HepG2 (cell line): ENCODE measurements around the gene GSK3A. TPM values are rescaled to one million over a fixed set of nuclear protein-coding genes. Genes with fewer than 3 reads are reported as not detected.

ENCODE experiments used
- CEBPZ ChIP-seq: IDR thresholded peaks from 2 replicates; pipeline ENCODE4 v1.6.1; 2012; ENCODE audit warnings: low read length, improper control_type of control experiment
- ELF4 ChIP-seq: sonication (generic); formaldehyde crosslinking; IDR thresholded peaks from 2 replicates; pipeline ENCODE4 v1.5.0; 2020; ENCODE audit warnings: missing genetic modification reagents, mild to moderate bottlenecking, moderate library complexity, borderline replicate concordance
- FIP1L1 ChIP-seq: fragments of 200-400 bp; formaldehyde crosslinking; IDR thresholded peaks from 2 replicates; pipeline ENCODE4 v1.6.1; 2018; ENCODE audit warnings: low read depth, mild to moderate bottlenecking, low read length, moderate library complexity, borderline replicate concordance; ENCODE audit not compliant: insufficient read depth
- GATA4 ChIP-seq: sonication (generic); IDR thresholded peaks from 2 replicates; pipeline ENCODE4 v1.6.1; 2016; ENCODE audit warnings: antibody characterized with exemption, low read depth, borderline replicate concordance
- HOXA3 ChIP-seq: sonication (generic); formaldehyde crosslinking; IDR thresholded peaks from 2 replicates; pipeline ENCODE4 v1.5.0; 2020; ENCODE audit warnings: missing genetic modification reagents
- KDM3A ChIP-seq: IDR thresholded peaks from 2 replicates; pipeline ENCODE4 v1.6.1; 2018; ENCODE audit warnings: low read depth, missing compliant biosample characterization
- NFIB ChIP-seq: sonication (generic); formaldehyde crosslinking; IDR thresholded peaks from 2 replicates; pipeline ENCODE4 v1.9.0; 2021; ENCODE audit warnings: missing genetic modification reagents, mild to moderate bottlenecking, borderline replicate concordance
- SNRNP70 ChIP-seq: fragments of 200-400 bp; formaldehyde crosslinking; IDR thresholded peaks from 2 replicates; pipeline ENCODE4 v1.6.1; 2017; ENCODE audit warnings: mild to moderate bottlenecking, low read depth, low read length, moderate library complexity
- SP4 ChIP-seq: sonication (generic); formaldehyde crosslinking; IDR thresholded peaks from 2 replicates; pipeline ENCODE4 v1.8.1; 2023; ENCODE audit warnings: mild to moderate bottlenecking, missing genetic modification reagents
- SP5 ChIP-seq: IDR thresholded peaks from 2 replicates; pipeline ENCODE4 v1.6.1; 2016; ENCODE audit warnings: low read depth, borderline replicate concordance
- YEATS4 ChIP-seq: sonication (generic); formaldehyde crosslinking; IDR thresholded peaks from 2 replicates; pipeline ENCODE4 v1.4.0; 2020; ENCODE audit warnings: missing genetic modification reagents, borderline replicate concordance
- ZHX1 ChIP-seq: sonication (generic); formaldehyde crosslinking; IDR thresholded peaks from 2 replicates; pipeline ENCODE4 v1.8.1; 2022; ENCODE audit warnings: low read depth, mild to moderate bottlenecking, missing genetic modification reagents
- ZNF138 ChIP-seq: sonication (generic); formaldehyde crosslinking; IDR thresholded peaks from 2 replicates; pipeline ENCODE4 v1.5.0; 2020; ENCODE audit warnings: mild to moderate bottlenecking, low read depth, missing genetic modification reagents
- ZNF224 ChIP-seq: sonication (generic); formaldehyde crosslinking; IDR thresholded peaks from 2 replicates; pipeline ENCODE4 v1.5.0; 2020; ENCODE audit warnings: mild to moderate bottlenecking, missing genetic modification reagents
- ZNF577 ChIP-seq: sonication (generic); formaldehyde crosslinking; IDR thresholded peaks from 2 replicates; pipeline ENCODE4 v1.4.0; 2020; ENCODE audit warnings: mild to moderate bottlenecking, low read depth, missing genetic modification reagents, borderline replicate concordance
- ZNF672 ChIP-seq: sonication (generic); formaldehyde crosslinking; IDR thresholded peaks from 2 replicates; pipeline ENCODE4 v1.8.1; 2022; ENCODE audit warnings: missing genetic modification reagents
- ZNF766 ChIP-seq: sonication (generic); formaldehyde crosslinking; IDR thresholded peaks from 2 replicates; pipeline ENCODE4 v1.5.0; 2020; ENCODE audit warnings: missing genetic modification reagents, borderline replicate concordance
- ZNF775 ChIP-seq: sonication (generic); formaldehyde crosslinking; IDR thresholded peaks from 2 replicates; pipeline ENCODE4 v1.4.0; 2020; ENCODE audit warnings: missing genetic modification reagents, mild to moderate bottlenecking, moderate library complexity, borderline replicate concordance
- ZNF780A ChIP-seq: sonication (generic); formaldehyde crosslinking; IDR thresholded peaks from 2 replicates; pipeline ENCODE4 v1.8.0; 2022; ENCODE audit warnings: mild to moderate bottlenecking, missing genetic modification reagents, moderate library complexity
- ZSCAN20 ChIP-seq: sonication (generic); formaldehyde crosslinking; IDR thresholded peaks from 2 replicates; pipeline ENCODE4 v1.4.0; 2020; ENCODE audit warnings: missing genetic modification reagents, mild to moderate bottlenecking, borderline replicate concordance
- polyA plus RNA-seq, 8 experiments: library from polyadenylated mRNA; depleted of rRNA in 3 of 8; stranded (reverse) in 7 of 8; unstranded in 1 of 8; fragments of >200 nt; fragmentation: Illumina TruSeq in 4 of 8; extraction: Trizol in 4 of 8; gene quantifications; 2 replicates each; pipeline versions ENCODE4 v1.2.1 to v1.2.3, GENCODE V29; 2011 to 2016; ENCODE audit warnings: low read depth in 4 of 8, missing spikeins in 1 of 8, mixed read lengths in 1 of 8; ENCODE audit not compliant: insufficient read depth in 1 of 8
- total RNA-seq, 5 experiments: library from RNA; depleted of rRNA; stranded (reverse); fragments of >200 nt; fragmentation: Illumina TruSeq; extraction: Trizol; gene quantifications; 2 replicates each; pipeline ENCODE4 v1.2.3, GENCODE V29; 2016; ENCODE audit warnings: low read depth in 1 of 5
- TF ChIP-seq, protein P1 (sequence below): sonication (generic); formaldehyde crosslinking; IDR thresholded peaks from 2 replicates; pipeline ENCODE4 v1.9.0; 2021; ENCODE audit warnings: missing genetic modification reagents, borderline replicate concordance
- TF ChIP-seq, protein P2 (sequence below): sonication (generic); formaldehyde crosslinking; IDR thresholded peaks from 2 replicates; pipeline ENCODE4 v1.4.0; 2020; ENCODE audit warnings: mild to moderate bottlenecking, missing genetic modification reagents

GSK3A gene
- total and polyA plus RNA-seq, 2 of the 13 experiments (the other 11 are each of a cell fraction or from before 2014, with no cell fraction given), result 16.9 to 52.5 TPM

DNA sequence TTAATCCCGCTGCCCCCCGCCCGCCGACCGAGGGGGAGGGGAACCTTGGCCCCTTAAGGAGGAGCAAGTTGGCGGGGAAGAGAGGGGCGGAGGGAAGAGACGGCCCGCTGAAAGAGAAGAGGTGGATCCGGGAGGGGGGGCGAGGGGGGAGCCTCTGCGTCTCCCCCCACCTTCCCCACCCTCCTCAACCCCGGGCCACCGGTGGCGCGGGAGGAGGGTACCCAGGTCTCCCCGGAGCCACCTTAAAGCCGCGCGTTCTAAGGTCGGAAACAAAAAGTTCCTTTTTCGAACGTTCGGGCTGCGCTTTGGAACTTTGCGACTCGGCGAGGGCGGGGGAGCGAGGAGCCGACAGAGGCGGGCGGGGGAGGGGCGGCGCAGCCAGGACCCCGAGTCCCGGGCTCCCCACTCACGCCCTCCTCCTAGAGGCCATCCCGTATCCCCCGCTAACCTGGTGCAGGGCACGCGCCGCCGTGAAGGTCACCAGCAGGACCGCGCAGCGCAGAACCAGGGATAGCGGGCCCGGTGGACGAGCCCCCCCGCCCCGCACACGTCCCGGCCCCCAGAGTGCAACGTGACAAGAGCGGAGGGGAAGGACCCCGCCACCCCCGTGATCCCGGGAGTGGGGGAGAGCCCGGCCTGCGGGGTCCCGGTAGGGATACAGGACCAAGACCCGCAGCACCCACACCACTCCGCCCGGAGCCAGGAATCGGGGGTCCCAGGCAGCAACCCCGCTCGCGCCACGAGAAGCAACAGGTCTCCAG, 11.9 kb upstream of the GSK3A start (continued):
- TF ChIP-seq ZNF138 (CRISPR knock-in tag) (no peak), SNRNP70 (no peak), CEBPZ (no peak), FIP1L1 (no peak), GATA4 (no peak), NFIB (no peak), SP4 (CRISPR knock-in tag) (no peak), ZNF766 (CRISPR knock-in tag) (no peak), SP5 (peak; percentile 43), ZNF577 (CRISPR knock-in tag) (no peak), YEATS4 (CRISPR knock-in tag) (no peak; the same call in 1 of the 2 replicates), KDM3A (CRISPR knock-in tag) (no peak; the same call in 1 of the 2 replicates), ZSCAN20 (CRISPR knock-in tag) (no peak), ELF4 (no peak), HOXA3 (0 out of 2 replicates have a peak, but pooled peaks have one; percentile 24), ZHX1 (CRISPR knock-in tag) (no peak; the same call in 1 of the 2 replicates), ZNF780A (CRISPR knock-in tag) (no peak), ZNF224 (no peak), ZNF672 (CRISPR knock-in tag) (no peak), ZNF775 (no peak)
- TF ChIP-seq, protein P1, sequence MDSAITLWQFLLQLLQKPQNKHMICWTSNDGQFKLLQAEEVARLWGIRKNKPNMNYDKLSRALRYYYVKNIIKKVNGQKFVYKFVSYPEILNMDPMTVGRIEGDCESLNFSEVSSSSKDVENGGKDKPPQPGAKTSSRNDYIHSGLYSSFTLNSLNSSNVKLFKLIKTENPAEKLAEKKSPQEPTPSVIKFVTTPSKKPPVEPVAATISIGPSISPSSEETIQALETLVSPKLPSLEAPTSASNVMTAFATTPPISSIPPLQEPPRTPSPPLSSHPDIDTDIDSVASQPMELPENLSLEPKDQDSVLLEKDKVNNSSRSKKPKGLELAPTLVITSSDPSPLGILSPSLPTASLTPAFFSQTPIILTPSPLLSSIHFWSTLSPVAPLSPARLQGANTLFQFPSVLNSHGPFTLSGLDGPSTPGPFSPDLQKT (CRISPR knock-in tag), result no peak
- TF ChIP-seq, protein P2, sequence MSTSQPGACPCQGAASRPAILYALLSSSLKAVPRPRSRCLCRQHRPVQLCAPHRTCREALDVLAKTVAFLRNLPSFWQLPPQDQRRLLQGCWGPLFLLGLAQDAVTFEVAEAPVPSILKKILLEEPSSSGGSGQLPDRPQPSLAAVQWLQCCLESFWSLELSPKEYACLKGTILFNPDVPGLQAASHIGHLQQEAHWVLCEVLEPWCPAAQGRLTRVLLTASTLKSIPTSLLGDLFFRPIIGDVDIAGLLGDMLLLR, result no peak
